HG02884 (cell line): Measurements from ENCODE around the gene NFATC1.

ENCODE experiments used
- ATAC-seq: cut with Tn5 transposase; IDR thresholded peaks from one replicate; pipeline ENCODE4 v1.9.1; 2021; ENCODE audit warnings: mild to moderate bottlenecking, moderate library complexity; ENCODE audit not compliant: unreplicated experiment

The NFATC1 gene

DNA sequence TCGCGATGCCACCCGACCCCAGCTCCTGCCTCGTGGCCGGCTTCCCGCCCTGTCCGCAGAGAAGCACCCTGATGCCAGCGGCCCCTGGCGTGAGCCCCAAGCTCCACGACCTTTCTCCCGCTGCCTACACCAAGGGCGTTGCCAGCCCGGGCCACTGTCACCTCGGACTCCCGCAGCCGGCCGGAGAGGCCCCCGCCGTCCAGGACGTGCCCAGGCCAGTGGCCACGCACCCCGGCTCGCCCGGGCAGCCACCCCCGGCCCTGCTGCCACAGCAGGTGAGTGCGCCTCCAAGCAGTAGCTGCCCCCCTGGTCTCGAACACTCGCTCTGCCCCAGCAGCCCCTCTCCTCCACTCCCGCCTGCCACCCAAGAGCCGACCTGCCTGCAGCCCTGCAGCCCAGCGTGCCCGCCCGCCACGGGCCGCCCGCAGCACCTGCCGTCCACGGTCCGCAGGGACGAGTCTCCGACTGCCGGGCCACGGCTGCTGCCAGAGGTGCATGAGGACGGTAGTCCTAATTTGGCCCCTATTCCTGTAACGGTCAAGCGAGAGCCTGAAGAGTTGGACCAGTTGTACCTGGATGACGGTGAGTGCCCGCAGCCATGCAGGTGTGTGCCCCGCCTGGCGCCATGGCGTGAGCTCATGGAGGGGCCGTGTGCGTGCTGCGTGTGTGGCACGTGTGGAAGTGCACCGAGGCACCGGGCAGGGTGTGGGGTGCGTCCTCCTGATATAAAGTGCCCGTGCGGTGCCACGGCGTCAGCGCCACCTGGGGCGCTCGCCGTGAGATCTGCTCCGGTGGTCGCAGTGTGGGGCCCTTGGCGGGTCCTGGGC is 90.8 kb downstream of the NFATC1 start:
- no peak for ATAC-seq

DNA sequence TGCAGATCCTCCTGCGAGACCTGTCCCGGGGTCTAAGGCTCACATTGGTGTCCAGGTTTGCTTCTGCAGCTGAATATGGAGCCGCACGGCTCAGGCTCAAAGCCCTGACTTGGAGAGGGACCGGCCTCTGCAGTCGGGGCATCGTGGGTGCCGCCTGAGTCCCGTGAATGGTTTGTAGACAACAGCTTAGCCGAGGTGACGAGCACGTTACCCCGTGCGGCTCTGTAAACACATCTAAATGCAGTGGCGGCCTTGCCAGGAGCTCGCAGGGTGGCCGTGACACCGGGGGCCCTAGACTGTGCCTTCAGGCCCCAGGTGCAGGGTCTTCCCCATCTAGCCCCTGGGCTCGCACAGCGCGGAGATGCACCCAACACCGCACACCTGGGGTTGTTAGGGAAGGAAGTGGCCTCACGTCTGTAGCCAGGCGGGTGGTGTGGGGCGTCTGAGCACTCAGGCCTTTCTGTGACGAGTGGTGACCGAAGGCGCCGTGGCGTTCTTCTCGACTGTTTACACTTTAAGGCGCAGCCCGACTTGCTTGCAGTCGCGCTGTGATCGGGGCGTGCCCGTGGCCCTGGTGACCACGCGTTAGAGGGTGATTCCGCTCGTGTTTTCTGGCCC is 91.6 kb downstream of the NFATC1 start:
- no peak for ATAC-seq

DNA sequence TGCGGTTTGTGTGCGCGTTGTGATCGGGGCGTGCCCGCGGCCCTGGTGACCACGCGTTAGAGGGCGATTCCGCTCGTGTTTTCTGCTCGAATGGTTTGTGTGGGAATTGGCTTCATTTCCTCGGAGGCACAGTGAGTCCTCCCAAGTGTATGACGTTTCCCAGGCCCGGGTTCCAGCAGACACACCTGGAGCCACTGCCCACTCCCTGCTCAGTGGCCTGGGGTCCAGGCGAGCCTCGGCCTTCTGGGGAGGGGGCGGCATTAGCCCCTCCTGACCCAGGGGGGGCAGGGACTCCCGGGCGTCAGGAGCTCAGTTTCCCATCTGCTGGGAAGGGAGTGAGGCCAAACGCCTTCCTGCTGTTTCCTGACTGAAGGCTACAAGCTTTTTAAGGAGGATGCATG is 92.1 kb downstream of the NFATC1 start:
- no peak for ATAC-seq

- no peak for ATAC-seq
Observed at GRCh38 chr18:79488311-79489050, 92.8 kb downstream of the NFATC1 start.

- no peak for ATAC-seq
Observed at GRCh38 chr18:79489051-79489898, 93.5 kb downstream of the NFATC1 start.

- ATAC-seq, result no peak
Observed at GRCh38 chr18:79489899-79490625, 94.3 kb downstream of the NFATC1 start.

GRCh38 chr18:79490626-79491041 is 94.9 kb downstream of the NFATC1 start:
- no peak for ATAC-seq

DNA sequence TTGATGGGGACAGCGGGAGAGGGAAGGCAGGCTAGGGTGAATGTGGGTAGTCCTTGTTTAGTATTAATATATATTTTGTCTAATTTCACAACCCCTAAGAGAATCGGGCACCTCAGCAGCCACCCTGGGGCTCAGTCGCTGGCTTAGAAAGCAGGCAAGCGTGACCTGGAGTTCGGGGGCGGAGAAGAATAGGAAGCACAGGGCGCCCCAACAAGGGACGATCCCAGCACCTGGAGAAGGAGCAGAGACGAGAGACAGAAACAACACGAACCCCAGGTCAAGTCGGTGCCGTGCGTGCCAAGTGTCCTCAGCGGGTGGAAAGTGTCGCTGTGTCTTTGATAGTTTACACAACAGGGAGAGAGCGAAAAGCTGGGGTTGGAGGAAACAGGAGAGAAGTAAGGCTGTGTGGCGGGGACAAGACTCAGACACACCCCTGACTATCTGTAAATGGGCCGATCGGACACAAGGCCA is 95.4 kb downstream of the NFATC1 start:
- no peak for ATAC-seq

DNA sequence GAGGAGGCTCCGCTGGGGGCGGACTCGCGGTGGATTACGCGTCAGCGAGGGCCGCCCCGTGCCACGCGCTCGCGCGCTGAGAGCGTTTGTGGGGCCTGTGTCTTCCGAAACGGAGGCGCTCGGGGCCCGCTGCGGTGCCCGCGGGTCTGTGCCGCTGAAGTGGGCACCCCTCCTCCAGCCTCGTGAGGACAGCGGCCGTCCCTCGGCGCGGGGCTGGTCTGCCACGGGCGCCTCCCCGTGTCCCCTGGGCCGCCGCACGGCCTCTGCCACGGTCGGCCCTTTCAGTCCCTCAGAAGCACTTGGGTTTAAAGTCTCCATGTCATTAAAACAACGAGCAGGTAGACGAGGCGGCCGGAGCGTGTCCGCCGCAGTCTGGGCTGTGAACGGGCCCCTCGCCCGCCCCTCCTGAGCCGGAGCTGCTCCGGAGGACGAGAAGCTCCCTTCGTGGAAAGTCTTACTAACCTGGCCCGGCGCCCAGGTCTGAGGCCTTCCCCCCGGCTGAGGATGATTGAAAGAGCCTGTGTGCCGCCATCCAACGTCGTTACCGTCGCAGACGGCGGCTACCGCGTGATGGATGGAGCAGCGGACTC is 97.6 kb downstream of the NFATC1 start:
- no peak for ATAC-seq

DNA sequence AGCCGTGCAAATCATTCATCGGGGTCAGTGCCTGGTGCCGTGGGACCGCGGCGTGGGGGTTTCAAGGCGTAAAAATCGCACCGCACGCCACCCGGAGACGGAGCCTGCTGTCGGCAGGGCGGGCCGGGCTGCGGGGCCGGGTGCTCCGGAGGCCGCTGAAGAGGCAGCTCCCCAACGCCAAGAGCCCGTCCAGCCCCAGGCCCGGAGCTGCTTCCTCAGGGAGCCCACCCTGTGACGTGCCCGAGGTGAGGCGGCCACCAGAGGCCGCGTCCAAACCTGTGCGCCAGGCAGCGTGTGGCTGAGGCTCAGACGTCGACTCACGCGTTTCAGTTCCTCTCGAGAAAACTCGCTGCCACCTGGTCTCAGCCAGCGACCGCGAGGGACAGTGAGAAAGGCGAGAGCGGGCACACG is 98.1 kb downstream of the NFATC1 start:
- no peak for ATAC-seq

- ATAC-seq, result no peak
Observed at GRCh38 chr18:79494936-79495335, 99.2 kb downstream of the NFATC1 start.

GRCh38 chr18:79495591-79496071 is 99.9 kb downstream of the NFATC1 start:
- no peak for ATAC-seq

GRCh38 chr18:79496237-79496977 is 100.7 kb downstream of the NFATC1 start:
- no peak for ATAC-seq

DNA sequence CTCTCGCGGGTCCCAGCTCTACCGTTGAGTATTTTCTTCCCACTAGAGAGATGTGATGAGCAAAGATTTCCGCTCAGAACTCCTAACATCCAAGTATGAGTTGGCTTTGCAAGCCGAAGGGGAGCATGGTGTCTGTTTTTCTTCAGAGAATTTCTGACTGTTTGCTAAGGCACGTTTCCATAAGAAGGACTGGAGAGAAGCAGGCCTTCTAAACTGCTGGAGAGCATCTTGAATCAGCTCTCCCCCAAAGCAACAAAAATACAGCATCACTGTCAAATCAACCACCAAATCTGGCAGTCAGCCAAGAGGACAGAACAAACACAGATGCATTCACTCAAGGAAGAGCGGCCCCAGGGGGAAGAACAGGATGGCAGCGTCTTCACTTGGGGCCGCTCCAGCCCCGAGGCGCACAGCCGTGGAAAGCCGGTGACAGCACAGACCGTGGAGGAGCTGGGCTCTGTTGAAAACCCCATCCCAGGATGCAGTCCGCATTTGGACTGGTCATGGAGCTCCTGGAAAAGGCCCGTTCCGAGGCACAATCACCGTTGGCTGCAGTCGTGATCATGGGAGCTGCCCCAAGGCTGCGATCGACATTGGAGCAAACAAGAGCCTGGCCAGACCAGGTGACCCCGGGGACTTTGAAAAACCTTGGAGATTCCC is 101.4 kb downstream of the NFATC1 start:
- no peak for ATAC-seq

DNA sequence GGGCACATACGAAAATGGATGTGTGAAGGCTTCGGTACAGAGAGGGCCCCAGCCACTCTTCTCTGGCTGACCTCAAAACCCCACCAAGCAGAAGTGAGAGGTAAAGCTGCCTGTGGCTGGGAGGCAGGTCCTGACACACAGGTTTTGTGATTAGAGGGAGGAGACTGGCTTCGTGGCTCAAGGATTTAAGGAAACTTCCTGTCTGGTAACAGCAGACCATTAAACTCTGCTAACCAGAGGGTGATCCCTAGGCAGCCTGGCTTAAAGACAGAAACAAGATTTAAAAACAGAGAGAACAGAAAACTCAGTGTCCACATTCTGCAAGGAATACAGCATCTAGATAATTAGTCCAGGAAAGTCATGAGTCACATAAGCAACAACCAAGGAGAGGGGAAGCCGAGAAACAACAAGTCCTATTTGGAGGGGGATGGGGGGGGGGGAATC is 101.9 kb downstream of the NFATC1 start:
- no peak for ATAC-seq

- ATAC-seq, result no peak
Observed at GRCh38 chr18:79498662-79499061, 102.9 kb downstream of the NFATC1 start.

DNA sequence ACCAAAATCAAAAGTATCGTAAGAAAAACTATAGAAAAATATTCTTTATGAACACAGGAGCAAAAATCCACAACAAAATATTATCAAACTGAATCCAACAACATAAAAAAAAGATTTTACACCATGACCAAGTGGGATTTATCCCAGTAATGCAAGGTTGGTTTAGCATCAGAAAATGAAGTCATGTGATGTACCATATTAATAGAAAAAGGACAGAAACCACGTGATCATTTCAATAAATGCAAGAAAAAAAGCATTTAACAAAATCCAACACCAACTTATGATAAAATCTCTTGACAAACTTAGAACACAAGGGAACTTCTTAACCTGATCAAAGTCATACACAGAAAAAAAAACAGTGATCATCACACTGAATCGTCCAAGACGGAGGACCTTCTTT is 105.3 kb downstream of the NFATC1 start:
- no peak for ATAC-seq

DNA sequence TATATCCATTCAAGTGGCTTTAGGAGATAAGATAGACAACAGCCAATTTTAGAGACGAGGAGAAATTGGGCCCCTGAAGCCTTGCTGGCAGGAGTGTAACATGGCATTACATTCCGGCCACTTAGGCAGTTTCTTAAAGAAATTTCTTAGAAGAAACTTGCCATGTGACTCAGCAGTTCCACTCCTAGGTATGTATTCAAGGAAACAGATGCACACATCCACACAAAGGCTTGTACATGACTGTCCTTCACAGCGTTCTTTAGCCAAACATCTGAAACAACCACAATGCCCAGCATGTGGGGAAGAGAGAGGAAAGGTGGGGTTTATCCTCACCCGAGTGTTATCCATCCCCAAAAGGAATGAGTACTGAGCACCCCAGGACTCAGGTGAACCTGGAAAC is 107.1 kb downstream of the NFATC1 start:
- ATAC-seq, result no peak
